Activated naive CD4-positive, alpha-beta T cell treated with anti-CD3 and anti-CD28 coated beads, Interleukin-2, amount 10 ng/mL, durations not matched to agents 7 days and 5 days (primary cell): Measurements from ENCODE around the gene RSPRY1.

ENCODE experiments used
- CTCF ChIA-PET: fragments of 350-600 bp; sonication (Branson Sonifier 250); formaldehyde crosslinking; loops from one replicate; lab custom pipeline; 2021; ENCODE audit warnings: antibody characterized with exemption; lab: Charles Lee
- DNase-seq: peaks from one replicate; pipeline ENCODE4 v3.0.0-alpha.2; 2020
- H3K27ac Mint-ChIP-seq: one replicate; pipeline ENCODE4 v1.8.0; 2021; ENCODE audit warnings: mild to moderate bottlenecking, moderate library complexity, mixed read lengths
- H3K27me3 Mint-ChIP-seq: one replicate; pipeline ENCODE4 v1.8.0; 2021; ENCODE audit warnings: mild to moderate bottlenecking, mixed read lengths
- H3K36me3 Mint-ChIP-seq: one replicate; pipeline ENCODE4 v1.8.0; 2021; ENCODE audit warnings: mixed read lengths
- H3K4me1 Mint-ChIP-seq: one replicate; pipeline ENCODE4 v1.8.0; 2021; ENCODE audit warnings: mixed read lengths
- H3K4me3 Mint-ChIP-seq: one replicate; pipeline ENCODE4 v1.8.0; 2021; ENCODE audit warnings: mild to moderate bottlenecking, moderate library complexity, mixed read lengths
- H3K9me3 Mint-ChIP-seq: one replicate; pipeline ENCODE4 v1.8.0; 2021; ENCODE audit warnings: mixed read lengths

The RSPRY1 gene

DNA sequence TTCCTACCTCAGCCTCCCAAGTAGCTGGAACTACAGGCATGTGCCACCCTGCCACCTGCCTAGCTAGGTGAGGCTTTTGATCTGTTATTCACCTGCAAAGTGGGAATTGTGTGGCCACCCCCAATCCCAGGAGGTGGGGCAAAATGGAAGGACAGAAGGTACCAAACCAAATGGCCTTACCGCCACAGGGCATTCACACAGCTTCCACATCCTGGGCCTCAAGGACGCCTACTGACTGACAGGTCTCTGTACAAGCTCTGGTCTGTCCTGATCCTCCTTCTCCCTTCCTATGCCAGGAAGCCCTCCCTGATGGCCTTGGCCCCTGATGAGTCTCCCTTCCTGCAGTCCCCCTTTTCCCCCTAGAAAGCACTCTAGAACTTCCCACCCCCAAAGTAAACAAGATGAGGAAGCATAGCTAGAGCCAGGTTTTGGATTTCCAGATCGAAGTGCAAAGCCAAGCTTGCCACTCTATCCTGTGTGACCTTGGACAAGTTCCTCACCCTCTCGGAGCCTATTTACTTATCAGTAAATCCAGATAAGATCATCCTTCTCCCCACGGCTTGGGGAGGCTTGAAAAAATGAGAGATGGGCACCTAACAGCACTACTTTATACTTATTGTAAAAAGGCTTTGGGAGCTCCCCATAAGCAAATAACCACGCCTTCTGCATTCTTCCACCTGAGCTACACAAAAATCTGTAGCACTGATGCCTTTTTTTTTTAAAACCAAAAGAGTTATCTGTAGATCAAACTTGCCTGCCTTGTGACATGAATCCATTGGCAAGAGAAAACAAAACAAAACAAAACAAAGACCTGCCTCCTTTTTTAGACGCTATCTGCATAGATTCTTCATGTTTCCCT, 93.9 kb downstream of the RSPRY1 start:
- Mint-ChIP-seq H3K4me3 (no peak overlapping the region), H3K36me3 (no peaks in the 10 kb centered on the region), H3K27ac (no peak overlapping the region), H3K9me3 (no peaks in the 10 kb centered on the region), H3K4me1 (peaks cover 58% of the 10 kb centered on the region), H3K27me3 (peaks cover 70% of the 10 kb centered on the region)
- CTCF ChIA-PET, result interaction anchor here (1.4 kb wide), 1 partner anchor 137 kb away, joined by 3 read pairs; no protein-coding TSS in a partner anchor
- DNase-seq, result no peak

- peaks cover 80% of the 10 kb centered on the region for H3K27me3 Mint-ChIP-seq
- no peak for DNase-seq
- peaks cover 47% of the 10 kb centered on the region for H3K4me1 Mint-ChIP-seq
- no peak overlapping the region for H3K27ac Mint-ChIP-seq
- no peaks in the 10 kb centered on the region for H3K9me3 Mint-ChIP-seq
- no peaks in the 10 kb centered on the region for H3K36me3 Mint-ChIP-seq
- H3K4me3 Mint-ChIP-seq, result no peak overlapping the region
- CTCF ChIA-PET, result interaction anchor here (0.8 kb wide), 2 partner anchors 15 to 238 kb away, joined by 3 to 4 read pairs; no protein-coding TSS in a partner anchor
Observed at GRCh38 chr16:57281791-57282190, 95.7 kb downstream of the RSPRY1 start.

GRCh38 chr16:57282510-57283213, 96.5 kb downstream of the RSPRY1 start:
- no peak for DNase-seq
- H3K36me3 Mint-ChIP-seq, result no peaks in the 10 kb centered on the region
- H3K27ac Mint-ChIP-seq, result no peak overlapping the region
- H3K9me3 Mint-ChIP-seq, result no peaks in the 10 kb centered on the region
- peaks cover 38% of the 10 kb centered on the region for H3K4me1 Mint-ChIP-seq
- H3K27me3 Mint-ChIP-seq, result peaks cover 81% of the 10 kb centered on the region
- no peak overlapping the region for H3K4me3 Mint-ChIP-seq
- CTCF ChIA-PET, result interaction anchor here (0.8 kb wide), 1 partner anchor 237 kb away, joined by 3 read pairs; no protein-coding TSS in a partner anchor

- Mint-ChIP-seq H3K9me3 (no peaks in the 10 kb centered on the region), H3K27ac (no peak overlapping the region), H3K36me3 (no peaks in the 10 kb centered on the region), H3K4me1 (peaks cover 31% of the 10 kb centered on the region), H3K4me3 (peak overlapping the region; percentile 65), H3K27me3 (peaks cover 75% of the 10 kb centered on the region)
- no peak for DNase-seq
- CTCF ChIA-PET, result no interaction called here
Observed at GRCh38 chr16:57283214-57283958, 97.3 kb downstream of the RSPRY1 start.

DNA sequence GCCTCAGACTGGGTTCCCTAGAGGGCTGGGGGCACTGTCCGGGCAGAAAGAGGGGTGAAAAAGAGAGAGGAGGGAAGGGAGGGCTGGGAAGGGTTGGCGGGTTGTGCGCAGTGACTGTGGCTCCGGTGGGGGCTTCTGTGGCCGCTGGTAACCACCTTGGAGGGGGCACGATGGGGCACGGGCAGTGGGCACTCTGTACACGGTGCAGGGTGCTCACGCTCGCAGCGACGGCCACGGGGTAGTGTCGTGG, 97.8 kb downstream of the RSPRY1 start:
- CTCF ChIA-PET, result no interaction called here
- H3K27ac Mint-ChIP-seq, result no peak overlapping the region
- H3K36me3 Mint-ChIP-seq, result no peaks in the 10 kb centered on the region
- no peaks in the 10 kb centered on the region for H3K9me3 Mint-ChIP-seq
- H3K4me1 Mint-ChIP-seq, result peaks cover 26% of the 10 kb centered on the region
- H3K4me3 Mint-ChIP-seq, result peak overlapping the region; percentile 65
- H3K27me3 Mint-ChIP-seq, result peaks cover 71% of the 10 kb centered on the region
- DNase-seq, result no peak

- no peaks in the 10 kb centered on the region for H3K36me3 Mint-ChIP-seq
- peak within 1 kb of the TSS; percentile 65 for H3K4me3 Mint-ChIP-seq
- CTCF ChIA-PET, result no interaction called here
- no peak within 1 kb of the TSS for H3K27ac Mint-ChIP-seq
- DNase-seq, result peak; percentile 54
- H3K9me3 Mint-ChIP-seq, result no peaks in the 10 kb centered on the region
- peaks cover 66% of the 10 kb centered on the region for H3K27me3 Mint-ChIP-seq
- peaks cover 26% of the 10 kb centered on the region for H3K4me1 Mint-ChIP-seq
Observed at GRCh38 chr16:57284209-57284951, 98.3 kb downstream of the RSPRY1 start, which contains the start of gene PLLP. PLLP (minus strand) TSS chr16:57284672; CDS start chr16:57284540, 132 bp downstream.

DNA sequence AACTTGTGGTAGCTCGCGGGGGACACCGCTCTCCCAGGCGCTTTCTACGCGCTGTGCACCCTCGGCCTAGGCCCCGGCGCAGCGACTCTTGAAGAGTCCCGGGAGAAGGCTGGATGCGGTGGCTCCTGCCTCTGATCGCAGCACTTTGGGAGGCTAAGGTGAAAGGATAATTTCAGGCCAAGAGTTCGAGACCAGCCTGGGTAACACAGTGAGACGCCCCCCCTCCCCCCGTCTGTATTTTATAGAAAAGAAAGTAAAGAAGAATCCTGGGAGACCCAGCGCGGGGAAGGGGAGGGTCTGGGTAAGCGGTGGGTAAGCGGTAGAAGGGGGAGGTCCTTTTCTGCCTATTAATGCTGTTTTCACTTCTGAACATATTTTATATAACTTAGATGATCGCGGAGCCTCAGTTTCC, 98.8 kb downstream of the RSPRY1 start:
- Mint-ChIP-seq H3K9me3 (no peaks in the 10 kb centered on the region), H3K36me3 (no peaks in the 10 kb centered on the region), H3K27ac (no peak overlapping the region), H3K4me1 (peaks cover 27% of the 10 kb centered on the region), H3K4me3 (peak overlapping the region; percentile 62), H3K27me3 (peaks cover 61% of the 10 kb centered on the region)
- CTCF ChIA-PET, result no interaction called here
- DNase-seq, result no peak

GRCh38 chr16:57285379-57285778, 99.2 kb downstream of the RSPRY1 start:
- no peak for DNase-seq
- CTCF ChIA-PET, result no interaction called here
- Mint-ChIP-seq H3K27ac (no peak overlapping the region), H3K4me3 (peak overlapping the region; percentile 62), H3K36me3 (no peaks in the 10 kb centered on the region), H3K4me1 (peaks cover 27% of the 10 kb centered on the region), H3K27me3 (peaks cover 57% of the 10 kb centered on the region), H3K9me3 (no peaks in the 10 kb centered on the region)

DNA sequence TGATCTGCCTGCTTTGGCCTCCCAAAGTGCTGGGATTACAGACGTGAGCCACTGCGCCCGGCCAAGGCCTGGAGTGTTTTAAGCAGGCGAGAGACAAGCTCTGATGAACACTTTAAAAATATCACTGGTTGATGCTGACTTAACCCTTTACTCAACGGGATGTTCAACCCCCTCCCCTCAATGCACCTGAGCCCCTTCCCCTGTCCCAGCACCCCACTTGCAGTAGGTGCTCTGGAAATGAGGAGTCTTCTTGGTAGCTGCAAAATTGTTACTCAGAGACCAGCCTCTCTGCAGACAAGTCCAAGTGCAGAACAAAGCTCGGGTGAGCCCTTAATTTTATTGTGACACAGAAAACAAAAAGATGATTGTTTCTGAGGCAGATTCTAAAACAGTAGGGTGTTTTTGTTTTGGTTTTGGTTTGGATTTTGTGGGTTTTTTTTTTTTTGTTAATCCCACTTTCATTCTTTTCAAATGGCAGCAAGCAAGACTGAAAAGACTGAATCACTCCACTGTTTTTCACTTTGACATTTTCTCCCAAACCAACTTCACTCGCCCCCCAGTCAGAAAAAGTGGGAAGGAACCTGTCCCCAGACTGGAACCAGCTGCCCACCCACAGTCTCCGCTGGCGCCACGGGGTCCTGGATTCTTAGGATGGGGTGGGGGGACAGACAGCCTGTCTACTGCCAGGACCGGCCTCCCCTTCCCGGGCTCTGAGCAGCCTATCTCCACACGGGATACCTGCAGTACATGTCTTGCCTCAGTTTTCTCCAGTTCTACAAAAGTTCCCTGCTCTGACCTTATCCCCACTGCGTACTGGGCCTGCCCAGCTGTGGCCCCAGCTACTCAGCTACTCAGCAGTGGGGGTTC, 103.5 kb downstream of the RSPRY1 start:
- CTCF ChIA-PET, result interaction anchor here (0.7 kb wide), 1 partner anchor 132 kb away, joined by 3 read pairs; no protein-coding TSS in a partner anchor
- Mint-ChIP-seq H3K27me3 (peaks cover 21% of the 10 kb centered on the region), H3K27ac (no peak overlapping the region), H3K36me3 (no peaks in the 10 kb centered on the region), H3K9me3 (no peaks in the 10 kb centered on the region), H3K4me1 (peaks cover 18% of the 10 kb centered on the region), H3K4me3 (no peak overlapping the region)
- DNase-seq, result no peak
